ENCODE measurements around the gene RSPRY1. TPM values are rescaled to one million over a fixed set of nuclear protein-coding genes. Genes with fewer than 3 reads are reported as not detected.

The RSPRY1 gene
- total RNA-seq, 1 experiment from 2014 or later, result 24.9 TPM

DNA sequence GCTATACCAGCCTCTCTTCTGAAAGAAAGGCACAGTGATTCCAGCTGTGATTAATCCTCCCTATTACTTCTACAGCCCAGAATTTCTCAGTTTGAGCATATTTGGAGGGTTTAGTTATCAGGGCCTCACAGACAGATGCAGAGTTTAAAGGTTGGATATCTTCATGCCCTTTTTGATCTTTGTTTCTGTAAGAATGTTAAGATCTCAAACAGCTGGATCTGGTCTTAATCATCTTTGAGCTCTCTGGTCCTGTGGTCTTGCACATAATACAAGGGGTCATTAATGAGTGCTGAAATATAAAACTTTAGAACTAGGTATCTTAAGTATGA is 49.9 kb downstream of the RSPRY1 start:
- no peaks in the 10 kb centered on the region for H3K79me2 ChIP-seq (ENCODE audit: insufficient read depth, low read length)
- H3K4me2 ChIP-seq (ENCODE audit: low read length), result peak overlapping the region; percentile 5; the same call in 1 of the 2 replicates
- H3K9ac ChIP-seq (ENCODE audit: low read length), result no peak overlapping the region
- H3K9me3 ChIP-seq (ENCODE audit: control insufficient read depth in 1 of 2, insufficient read depth in 1 of 2, low read depth in 1 of 2, low read length in 2 of 2), result no peaks in the 10 kb centered on the region
- TF ChIP-seq CEBPB (IDR thresholded peaks at IDR 0.05; ENCODE audit: low read depth), result no peak
- no peak for TF ChIP-seq EZH2 (IDR thresholded peaks at IDR 0.05)
- TF ChIP-seq SRF (IDR thresholded peaks at IDR 0.05; ENCODE audit: low read depth), result no peak
- TF ChIP-seq, protein P1, sequence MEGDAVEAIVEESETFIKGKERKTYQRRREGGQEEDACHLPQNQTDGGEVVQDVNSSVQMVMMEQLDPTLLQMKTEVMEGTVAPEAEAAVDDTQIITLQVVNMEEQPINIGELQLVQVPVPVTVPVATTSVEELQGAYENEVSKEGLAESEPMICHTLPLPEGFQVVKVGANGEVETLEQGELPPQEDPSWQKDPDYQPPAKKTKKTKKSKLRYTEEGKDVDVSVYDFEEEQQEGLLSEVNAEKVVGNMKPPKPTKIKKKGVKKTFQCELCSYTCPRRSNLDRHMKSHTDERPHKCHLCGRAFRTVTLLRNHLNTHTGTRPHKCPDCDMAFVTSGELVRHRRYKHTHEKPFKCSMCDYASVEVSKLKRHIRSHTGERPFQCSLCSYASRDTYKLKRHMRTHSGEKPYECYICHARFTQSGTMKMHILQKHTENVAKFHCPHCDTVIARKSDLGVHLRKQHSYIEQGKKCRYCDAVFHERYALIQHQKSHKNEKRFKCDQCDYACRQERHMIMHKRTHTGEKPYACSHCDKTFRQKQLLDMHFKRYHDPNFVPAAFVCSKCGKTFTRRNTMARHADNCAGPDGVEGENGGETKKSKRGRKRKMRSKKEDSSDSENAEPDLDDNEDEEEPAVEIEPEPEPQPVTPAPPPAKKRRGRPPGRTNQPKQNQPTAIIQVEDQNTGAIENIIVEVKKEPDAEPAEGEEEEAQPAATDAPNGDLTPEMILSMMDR (IDR thresholded peaks at IDR 0.05 in 2 of 3, conservative IDR thresholded peaks at IDR 0.05 in 1 of 3; ENCODE audit: borderline replicate concordance in 1 of 3, insufficient read depth in 1 of 3, low read depth in 2 of 3, low read length in 2 of 3), result no peak
- no peak for TF ChIP-seq EGR1 (IDR thresholded peaks at IDR 0.05; ENCODE audit: low read depth)
- TF ChIP-seq, protein P2, sequence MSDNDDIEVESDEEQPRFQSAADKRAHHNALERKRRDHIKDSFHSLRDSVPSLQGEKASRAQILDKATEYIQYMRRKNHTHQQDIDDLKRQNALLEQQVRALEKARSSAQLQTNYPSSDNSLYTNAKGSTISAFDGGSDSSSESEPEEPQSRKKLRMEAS (IDR thresholded peaks at IDR 0.05), result no peak
- no peak for TF ChIP-seq SP1 (IDR thresholded peaks at IDR 0.05; ENCODE audit: low read depth)
- no peak for TF ChIP-seq ELF1 (IDR thresholded peaks at IDR 0.05; ENCODE audit: borderline replicate concordance, low read depth)
- no peak for TF ChIP-seq YY1 (IDR thresholded peaks at IDR 0.05; ENCODE audit: extremely low read depth, insufficient replicate concordance, low read depth, low read length)
- no peak for TF ChIP-seq CBX3 (IDR thresholded peaks at IDR 0.05; ENCODE audit: low read depth)
- TF ChIP-seq, protein P3, sequence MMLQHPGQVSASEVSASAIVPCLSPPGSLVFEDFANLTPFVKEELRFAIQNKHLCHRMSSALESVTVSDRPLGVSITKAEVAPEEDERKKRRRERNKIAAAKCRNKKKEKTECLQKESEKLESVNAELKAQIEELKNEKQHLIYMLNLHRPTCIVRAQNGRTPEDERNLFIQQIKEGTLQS (IDR thresholded peaks at IDR 0.05), result no peak
- TF ChIP-seq JUND (IDR thresholded peaks at IDR 0.05), result no peak
- TF ChIP-seq, protein P4, sequence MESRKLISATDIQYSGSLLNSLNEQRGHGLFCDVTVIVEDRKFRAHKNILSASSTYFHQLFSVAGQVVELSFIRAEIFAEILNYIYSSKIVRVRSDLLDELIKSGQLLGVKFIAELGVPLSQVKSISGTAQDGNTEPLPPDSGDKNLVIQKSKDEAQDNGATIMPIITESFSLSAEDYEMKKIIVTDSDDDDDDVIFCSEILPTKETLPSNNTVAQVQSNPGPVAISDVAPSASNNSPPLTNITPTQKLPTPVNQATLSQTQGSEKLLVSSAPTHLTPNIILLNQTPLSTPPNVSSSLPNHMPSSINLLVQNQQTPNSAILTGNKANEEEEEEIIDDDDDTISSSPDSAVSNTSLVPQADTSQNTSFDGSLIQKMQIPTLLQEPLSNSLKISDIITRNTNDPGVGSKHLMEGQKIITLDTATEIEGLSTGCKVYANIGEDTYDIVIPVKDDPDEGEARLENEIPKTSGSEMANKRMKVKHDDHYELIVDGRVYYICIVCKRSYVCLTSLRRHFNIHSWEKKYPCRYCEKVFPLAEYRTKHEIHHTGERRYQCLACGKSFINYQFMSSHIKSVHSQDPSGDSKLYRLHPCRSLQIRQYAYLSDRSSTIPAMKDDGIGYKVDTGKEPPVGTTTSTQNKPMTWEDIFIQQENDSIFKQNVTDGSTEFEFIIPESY (IDR thresholded peaks at IDR 0.05; ENCODE audit: extremely low read depth, insufficient replicate concordance, low read length), result no peak
- TF ChIP-seq ZNF274 (IDR thresholded peaks at IDR 0.05; ENCODE audit: low read depth, low read length), result no peak
- no peak for TF ChIP-seq POLR2A (IDR thresholded peaks at IDR 0.05; ENCODE audit: borderline replicate concordance, extremely low read depth, insufficient read depth, insufficient read length)
- TF ChIP-seq POLR2AphosphoS5 (IDR thresholded peaks at IDR 0.05; ENCODE audit: low read depth, low read length), result no peak
- TF ChIP-seq SIN3A (IDR thresholded peaks at IDR 0.05; ENCODE audit: low read depth), result no peak
- no peaks in the 10 kb centered on the region for H3K9me2 ChIP-seq (ENCODE audit: insufficient read depth)
- intact Hi-C loops (cut with micrococcal nuclease), result no loop called here
- RAD21 ChIA-PET (ENCODE audit: low non-redundant PET in 1 of 2, low total read pairs in 2 of 2, uncharacterized antibody in 2 of 2, unreplicated experiment in 2 of 2), result no interaction called here
- no peak overlapping the region for H3K4me3 ChIP-seq (replicated peaks in 1 of 2; ENCODE audit: low read depth in 1 of 2, low read length in 2 of 2)
- no peaks in the 10 kb centered on the region for H3K27me3 ChIP-seq (ENCODE audit: insufficient read depth, low read length)
- H3K27ac ChIP-seq (ENCODE audit: low read depth, low read length), result no peak overlapping the region
- BruUV-seq (replicated peaks), result no TSS peak
- DNase-seq (ENCODE audit: low read depth, low spot score) (no peak), ATAC-seq (no peak)
- CTCF ChIA-PET, result no interaction called here
- no peaks in the 10 kb centered on the region for H4K20me1 ChIP-seq (ENCODE audit: insufficient read depth)
- peaks cover 12 to 32% of the 10 kb centered on the region in 2 experiments; a peak in 3 of 4 replicates for H3K36me3 ChIP-seq (ENCODE audit: control insufficient read depth in 1 of 2, insufficient read depth in 2 of 2, low read length in 2 of 2)
- no peak overlapping the region for H2AFZ ChIP-seq (ENCODE audit: low read depth, low read length, poor library complexity, severe bottlenecking)
- POLR2A ChIA-PET, result interaction anchor here (0.6 kb wide), 1 partner anchor 89 kb away, joined by 4 read pairs; no protein-coding TSS in a partner anchor
- peaks cover 0 to 13% of the 10 kb centered on the region in 2 experiments; a peak in 2 of 4 replicates for H3K4me1 ChIP-seq (ENCODE audit: control insufficient read depth in 1 of 2, insufficient read depth in 2 of 2, low read length in 2 of 2)

Measured in HCT116 (cell line).